SU-DHL-6 (cell line): ENCODE results near the gene LBH.
"Not testable (repeated sequence)": the region's sequence is repeated elsewhere in the genome, so short reads cannot be mapped to it uniquely, and the experiment has no call there.

Source experiments
- H2AFZ ChIP-seq: fragments of 200-600 bp; sonication (generic); 2 replicates; pipeline ENCODE4 v1.6.1; 2014; ENCODE audit warnings: low read depth, mild to moderate bottlenecking, moderate library complexity, mixed read lengths, antibody characterized with exemption, low read length; ENCODE audit not compliant: severe bottlenecking
- H3F3A ChIP-seq: fragments of 200-600 bp; shearing (Covaris generic); 2 replicates; pipeline ENCODE4 v1.6.0; 2016; ENCODE audit warnings: antibody characterized with exemption, mild to moderate bottlenecking; ENCODE audit not compliant: insufficient read depth
- H3K27ac ChIP-seq: fragments of 200-600 bp; sonication (generic); 2 replicates; pipeline ENCODE4 v1.5.1; 2016; ENCODE audit warnings: low read depth, mild to moderate bottlenecking, low read length, moderate library complexity, mixed read lengths
- H3K27me3 ChIP-seq: fragments of 200-600 bp; sonication (generic), shearing (Covaris generic); 2 replicates; pipeline ENCODE4 v1.6.0; 2014; ENCODE audit warnings: mild to moderate bottlenecking, low read length
- H3K36me3 ChIP-seq: fragments of 200-600 bp; sonication (generic); 2 replicates; pipeline ENCODE4 v1.6.1; 2014; ENCODE audit warnings: mild to moderate bottlenecking, low read length, mixed read lengths
- H3K4me2 ChIP-seq: fragments of 300-600, 200-600 bp; shearing (Covaris generic), sonication (generic); 2 replicates; pipeline ENCODE4 v1.6.0; 2014; ENCODE audit warnings: low read length, low read depth, mild to moderate bottlenecking; ENCODE audit not compliant: poor library complexity, severe bottlenecking
- H3K4me3 ChIP-seq: fragments of 200-600 bp; sonication (generic); 2 replicates; pipeline ENCODE4 v1.5.1; 2014; ENCODE audit warnings: antibody characterized with exemption, low read length, mild to moderate bottlenecking, mixed read lengths; ENCODE audit not compliant: insufficient read depth, poor library complexity, severe bottlenecking
- H3K79me2 ChIP-seq: fragments of 200-600 bp; sonication (generic); 2 replicates; pipeline ENCODE4 v1.6.1; 2014; ENCODE audit warnings: mild to moderate bottlenecking, low read length, moderate library complexity; ENCODE audit not compliant: insufficient read depth
- H3K9ac ChIP-seq: fragments of 200-600 bp; sonication (generic); 2 replicates; pipeline ENCODE4 v1.7.0; 2014; ENCODE audit warnings: mild to moderate bottlenecking, low read length
- H3K9me2 ChIP-seq: fragments of 200-600 bp; sonication (generic); replicated peaks from 2 replicates; pipeline ENCODE4 v1.6.1; 2014; ENCODE audit warnings: low read length; ENCODE audit not compliant: insufficient read depth
- H3K9me3 ChIP-seq: fragments of 200-600 bp; sonication (generic); 2 replicates; pipeline ENCODE4 v1.6.1; 2014; ENCODE audit warnings: low read length, mixed read lengths; ENCODE audit not compliant: insufficient read depth
- H4K20me1 ChIP-seq: fragments of 200-600 bp; sonication (generic); 2 replicates; pipeline ENCODE4 v1.6.1; 2014; ENCODE audit warnings: low read depth, mild to moderate bottlenecking, antibody characterized with exemption, low read length, moderate library complexity, mixed read lengths
- EZH2phosphoT487 ChIP-seq: fragments of 200-600 bp; sonication (generic), shearing (Covaris generic); conservative IDR thresholded peaks from 2 replicates; pipeline ENCODE4 v1.6.1; 2018; ENCODE audit warnings: mild to moderate bottlenecking, antibody characterized with exemption, low read length, moderate library complexity, mixed read lengths
- TF ChIP-seq, protein P1 (sequence below): fragments of 200-600 bp; sonication (generic); IDR thresholded peaks from one replicate; pipeline ENCODE4 v1.5.1; 2017; ENCODE audit warnings: antibody characterized with exemption, mild to moderate bottlenecking, low read length, moderate library complexity; ENCODE audit not compliant: insufficient read depth, poor library complexity, severe bottlenecking

The LBH gene

DNA sequence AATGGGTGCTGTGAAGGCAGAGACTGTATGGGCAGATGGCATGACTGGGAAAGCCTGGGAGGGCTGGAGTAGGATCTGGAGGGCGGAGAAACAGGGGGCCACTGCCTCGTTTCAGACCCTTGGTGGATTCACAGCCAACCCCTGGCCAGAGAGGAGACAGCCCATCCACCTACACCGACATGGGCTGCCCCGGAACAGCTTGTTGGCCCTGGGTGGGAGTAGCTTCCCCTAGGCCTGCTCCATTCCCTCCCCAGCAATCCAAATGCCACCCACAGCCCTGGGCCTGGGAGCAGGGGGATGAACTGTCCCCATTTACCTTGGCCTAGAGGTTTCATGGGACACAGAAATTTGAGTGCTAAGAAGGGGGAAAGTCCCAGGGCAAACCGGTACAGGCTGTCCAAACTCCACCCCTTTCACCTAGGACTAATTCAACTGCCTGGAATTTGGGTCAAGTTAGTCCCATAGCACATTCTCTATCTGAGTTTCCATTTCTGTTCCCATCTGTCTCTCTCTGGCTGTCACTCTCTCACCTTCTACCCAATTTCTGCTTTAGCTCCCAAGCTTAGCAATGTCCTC, 37.0 kb downstream of the LBH start:
- Histone ChIP-seq H2AFZ (no peak overlapping the region), H3K36me3 (no peaks in the 10 kb centered on the region), H3K27ac (no peak overlapping the region), H3K9me3 (no peaks in the 10 kb centered on the region), H3K9ac (no peak overlapping the region), H4K20me1 (no peaks in the 10 kb centered on the region), H3K4me2 (no peak overlapping the region), H3K4me3 (no peak overlapping the region), H3K9me2 (no peaks in the 10 kb centered on the region), H3K79me2 (no peaks in the 10 kb centered on the region), H3F3A (no peaks in the 10 kb centered on the region), H3K27me3 (no peaks in the 10 kb centered on the region)
- TF ChIP-seq, protein P1, sequence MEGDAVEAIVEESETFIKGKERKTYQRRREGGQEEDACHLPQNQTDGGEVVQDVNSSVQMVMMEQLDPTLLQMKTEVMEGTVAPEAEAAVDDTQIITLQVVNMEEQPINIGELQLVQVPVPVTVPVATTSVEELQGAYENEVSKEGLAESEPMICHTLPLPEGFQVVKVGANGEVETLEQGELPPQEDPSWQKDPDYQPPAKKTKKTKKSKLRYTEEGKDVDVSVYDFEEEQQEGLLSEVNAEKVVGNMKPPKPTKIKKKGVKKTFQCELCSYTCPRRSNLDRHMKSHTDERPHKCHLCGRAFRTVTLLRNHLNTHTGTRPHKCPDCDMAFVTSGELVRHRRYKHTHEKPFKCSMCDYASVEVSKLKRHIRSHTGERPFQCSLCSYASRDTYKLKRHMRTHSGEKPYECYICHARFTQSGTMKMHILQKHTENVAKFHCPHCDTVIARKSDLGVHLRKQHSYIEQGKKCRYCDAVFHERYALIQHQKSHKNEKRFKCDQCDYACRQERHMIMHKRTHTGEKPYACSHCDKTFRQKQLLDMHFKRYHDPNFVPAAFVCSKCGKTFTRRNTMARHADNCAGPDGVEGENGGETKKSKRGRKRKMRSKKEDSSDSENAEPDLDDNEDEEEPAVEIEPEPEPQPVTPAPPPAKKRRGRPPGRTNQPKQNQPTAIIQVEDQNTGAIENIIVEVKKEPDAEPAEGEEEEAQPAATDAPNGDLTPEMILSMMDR, result no peak
- no peak for TF ChIP-seq EZH2phosphoT487

DNA sequence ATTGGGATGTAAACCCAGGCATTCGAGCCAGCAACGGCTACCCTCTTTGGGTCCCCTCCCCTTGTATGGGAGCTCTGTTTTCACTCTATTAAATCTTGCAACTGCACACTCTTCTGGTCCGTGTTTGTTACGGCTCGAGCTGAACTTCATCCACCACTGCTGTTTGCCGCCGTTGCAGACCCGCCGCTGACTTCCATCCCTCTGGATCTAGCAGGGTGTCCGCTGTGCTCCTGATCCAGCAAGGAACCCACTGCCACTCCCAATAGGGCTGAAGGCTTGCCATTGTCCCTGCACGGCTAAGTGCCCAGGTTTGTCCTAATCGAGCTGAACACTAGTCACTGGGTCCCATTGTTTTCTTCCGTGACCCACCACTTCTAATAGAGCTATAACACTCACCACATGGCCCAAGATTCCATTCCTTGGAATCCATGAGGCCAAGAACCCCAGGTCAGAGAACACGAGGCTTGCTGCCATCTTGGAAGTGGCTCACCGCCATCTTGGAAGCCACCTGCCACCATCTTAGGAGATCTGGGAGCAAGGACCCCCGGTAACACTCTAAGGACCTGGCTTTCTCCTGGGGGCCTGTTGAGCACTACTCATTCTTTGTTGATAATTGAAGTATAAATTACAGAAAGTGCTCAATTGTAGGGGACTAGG, 37.9 kb downstream of the LBH start:
- H3K9me3 ChIP-seq, H3F3A ChIP-seq, H3K36me3 ChIP-seq, H3K4me2 ChIP-seq, H3K9ac ChIP-seq, H3K4me3 ChIP-seq, H3K79me2 ChIP-seq, H3K9me2 ChIP-seq, H4K20me1 ChIP-seq, H3K27me3 ChIP-seq, H3K27ac ChIP-seq, H2AFZ ChIP-seq: not testable (repeated sequence)

GRCh38 chr2:30269771-30270145, 38.4 kb downstream of the LBH start:
- Histone ChIP-seq H3K27me3 (0 out of 2 replicates have a peak, but pooled peaks cover 3% of the 10 kb centered on the region), H3K4me2 (no peak overlapping the region), H3F3A (no peaks in the 10 kb centered on the region), H3K9ac (no peak overlapping the region), H3K36me3 (no peaks in the 10 kb centered on the region), H3K9me2 (no peaks in the 10 kb centered on the region), H2AFZ (no peak overlapping the region), H3K79me2 (no peaks in the 10 kb centered on the region), H4K20me1 (no peaks in the 10 kb centered on the region), H3K9me3 (no peaks in the 10 kb centered on the region), H3K27ac (no peak overlapping the region), H3K4me3 (no peak overlapping the region)
- no peak for TF ChIP-seq EZH2phosphoT487

DNA sequence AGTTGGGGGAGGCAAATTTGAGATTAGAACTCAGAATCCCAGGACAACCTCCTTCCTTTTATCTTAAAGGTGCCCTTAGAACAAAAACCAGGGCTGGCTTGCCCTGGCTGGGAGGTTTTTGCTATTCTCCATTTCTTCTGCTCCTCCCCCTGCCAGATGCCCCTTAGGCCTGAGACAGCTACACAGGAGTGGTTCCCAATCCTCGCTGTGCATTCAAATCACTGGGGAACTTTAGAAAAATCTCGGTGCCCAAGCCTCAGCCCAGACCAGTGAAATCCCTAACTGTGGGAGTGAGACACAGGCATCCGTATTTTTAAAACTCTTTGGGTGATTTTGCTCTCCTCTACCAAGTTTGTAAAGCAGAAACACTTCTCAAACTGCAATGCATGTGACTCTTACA, 38.8 kb downstream of the LBH start:
- H3K4me2 ChIP-seq, result no peak overlapping the region

More for the DNA sequence above, 38.8 kb downstream of the LBH start:
- H2AFZ ChIP-seq, result no peak overlapping the region
- H3K9ac ChIP-seq, result no peak overlapping the region
- no peaks in the 10 kb centered on the region for H4K20me1 ChIP-seq
- TF ChIP-seq, protein P1, result no peak
- TF ChIP-seq EZH2phosphoT487, result no peak
- no peaks in the 10 kb centered on the region for H3K36me3 ChIP-seq
- H3K9me3 ChIP-seq, result no peaks in the 10 kb centered on the region
- no peaks in the 10 kb centered on the region for H3K79me2 ChIP-seq
- H3K27ac ChIP-seq, result no peak overlapping the region
- H3K4me3 ChIP-seq, result no peak overlapping the region
- H3K9me2 ChIP-seq, result no peaks in the 10 kb centered on the region
- 0 out of 2 replicates have a peak, but pooled peaks cover 3% of the 10 kb centered on the region for H3K27me3 ChIP-seq
- H3F3A ChIP-seq, result no peaks in the 10 kb centered on the region
